Astrocyte (in vitro differentiated cells and primary cell): ENCODE measurements around the gene CLDN3. TPM values are rescaled to one million over a fixed set of nuclear protein-coding genes. Genes with fewer than 3 reads are reported as not detected.

Source experiments
- DNase-seq: peaks from one replicate; pipeline ENCODE4 v3.0.0-alpha.2; 2010; ENCODE audit warnings: low read depth
- FAIRE-seq: peaks from 2 replicates; lab custom pipeline; 2011; peaks lifted over from hg19 to GRCh38; lab: Jason Lieb, UNC
- H2AFZ ChIP-seq: 2 replicates; pipeline ENCODE4 v1.6.0; 2012; ENCODE audit warnings: low read depth, low read length, inconsistent platforms
- H3K27ac ChIP-seq: 2 replicates; pipeline ENCODE4 v1.5.1; 2011; ENCODE audit warnings: low read depth, low read length, inconsistent platforms
- H3K27me3 ChIP-seq: 2 replicates; pipeline ENCODE4 v1.6.0; 2011; ENCODE audit warnings: low read length, inconsistent platforms; ENCODE audit not compliant: insufficient read depth
- H3K36me3 ChIP-seq: 2 replicates; pipeline ENCODE4 v1.5.1; 2011; ENCODE audit warnings: low read length, inconsistent platforms; ENCODE audit not compliant: insufficient read depth
- H3K4me1 ChIP-seq: 2 replicates; pipeline ENCODE4 v1.5.1; 2011; ENCODE audit warnings: low read length, inconsistent platforms; ENCODE audit not compliant: insufficient read depth
- H3K4me2 ChIP-seq: 2 replicates; pipeline ENCODE4 v1.6.0; 2012; ENCODE audit warnings: low read length, inconsistent platforms
- H3K4me3 ChIP-seq: 2 replicates; pipeline ENCODE4 v1.5.1; 2011; ENCODE audit warnings: low read depth, mild to moderate bottlenecking, low read length, inconsistent platforms; ENCODE audit not compliant: insufficient read depth
- H3K79me2 ChIP-seq: 2 replicates; pipeline ENCODE4 v1.6.0; 2012; ENCODE audit warnings: mild to moderate bottlenecking, low read length, inconsistent platforms; ENCODE audit not compliant: insufficient read depth
- H3K9ac ChIP-seq: 2 replicates; pipeline ENCODE4 v1.6.0; 2012; ENCODE audit warnings: mild to moderate bottlenecking, low read length, inconsistent platforms
- H3K9me3 ChIP-seq: 2 replicates; pipeline ENCODE4 v1.5.1; 2012; ENCODE audit warnings: low read depth, mild to moderate bottlenecking, low read length, inconsistent platforms; ENCODE audit not compliant: insufficient read depth
- H4K20me1 ChIP-seq: 2 replicates; pipeline ENCODE4 v1.6.0; 2012; ENCODE audit warnings: low read length, inconsistent platforms; ENCODE audit not compliant: insufficient read depth
- H3K27ac Mint-ChIP-seq: one replicate; pipeline ENCODE4 v1.8.0; 2021; ENCODE audit warnings: mild to moderate bottlenecking, mixed read lengths; ENCODE audit not compliant: unreplicated experiment
- H3K27me3 Mint-ChIP-seq: one replicate; pipeline ENCODE4 v1.8.0; 2021; ENCODE audit warnings: low read depth, mixed read lengths; ENCODE audit not compliant: unreplicated experiment
- H3K36me3 Mint-ChIP-seq: one replicate; pipeline ENCODE4 v1.8.0; 2021; ENCODE audit warnings: low read depth, mixed read lengths; ENCODE audit not compliant: unreplicated experiment
- H3K4me1 Mint-ChIP-seq: one replicate; pipeline ENCODE4 v1.8.0; 2021; ENCODE audit warnings: low read depth, mixed read lengths; ENCODE audit not compliant: unreplicated experiment
- H3K4me3 Mint-ChIP-seq: one replicate; pipeline ENCODE4 v1.8.0; 2021; ENCODE audit warnings: mild to moderate bottlenecking, moderate library complexity, mixed read lengths; ENCODE audit not compliant: unreplicated experiment
- H3K9me3 Mint-ChIP-seq: one replicate; pipeline ENCODE4 v1.8.0; 2021; ENCODE audit warnings: mild to moderate bottlenecking, mixed read lengths; ENCODE audit not compliant: unreplicated experiment
- EZH2 ChIP-seq: IDR thresholded peaks from 2 replicates; pipeline ENCODE4 v1.6.1; 2012; ENCODE audit warnings: mild to moderate bottlenecking, low read length, inconsistent platforms; ENCODE audit not compliant: insufficient read depth
- total RNA-seq: library from RNA; stranded (reverse); gene quantifications from 2 replicates; pipeline ENCODE4 v1.2.1, GENCODE V29; 2021
- TF ChIP-seq, protein P1 (sequence below): IDR thresholded peaks from 2 replicates; pipeline ENCODE4 v1.5.1; 2011; ENCODE audit warnings: low read depth, mild to moderate bottlenecking, inconsistent platforms, low read length, moderate library complexity; ENCODE audit not compliant: insufficient read depth

Gene CLDN3
- total RNA-seq, 1 donor from 2014 or later = 0.68 TPM

- H3K36me3 Mint-ChIP-seq = no peaks in the 10 kb centered on the region
These were observed 11.4 kb downstream of the CLDN3 start for GRCh38 chr7:73758581-73759138.

GRCh38 chr7:73749931-73750776 is 19.9 kb downstream of the CLDN3 start:
- no peaks in the 10 kb centered on the region for H3K79me2 ChIP-seq
- no peak overlapping the region for H3K9ac ChIP-seq
- H3K9me3 Mint-ChIP-seq = peaks cover 8% of the 10 kb centered on the region
- H3K4me2 ChIP-seq = no peak overlapping the region
- H2AFZ ChIP-seq = no peak overlapping the region
- H3K36me3 Mint-ChIP-seq = peaks cover 4% of the 10 kb centered on the region
- H3K4me1 ChIP-seq = no peaks in the 10 kb centered on the region
- no peak for FAIRE-seq
- H3K9me3 ChIP-seq = no peaks in the 10 kb centered on the region
- TF ChIP-seq EZH2 = no peak
- TF ChIP-seq, protein P1, sequence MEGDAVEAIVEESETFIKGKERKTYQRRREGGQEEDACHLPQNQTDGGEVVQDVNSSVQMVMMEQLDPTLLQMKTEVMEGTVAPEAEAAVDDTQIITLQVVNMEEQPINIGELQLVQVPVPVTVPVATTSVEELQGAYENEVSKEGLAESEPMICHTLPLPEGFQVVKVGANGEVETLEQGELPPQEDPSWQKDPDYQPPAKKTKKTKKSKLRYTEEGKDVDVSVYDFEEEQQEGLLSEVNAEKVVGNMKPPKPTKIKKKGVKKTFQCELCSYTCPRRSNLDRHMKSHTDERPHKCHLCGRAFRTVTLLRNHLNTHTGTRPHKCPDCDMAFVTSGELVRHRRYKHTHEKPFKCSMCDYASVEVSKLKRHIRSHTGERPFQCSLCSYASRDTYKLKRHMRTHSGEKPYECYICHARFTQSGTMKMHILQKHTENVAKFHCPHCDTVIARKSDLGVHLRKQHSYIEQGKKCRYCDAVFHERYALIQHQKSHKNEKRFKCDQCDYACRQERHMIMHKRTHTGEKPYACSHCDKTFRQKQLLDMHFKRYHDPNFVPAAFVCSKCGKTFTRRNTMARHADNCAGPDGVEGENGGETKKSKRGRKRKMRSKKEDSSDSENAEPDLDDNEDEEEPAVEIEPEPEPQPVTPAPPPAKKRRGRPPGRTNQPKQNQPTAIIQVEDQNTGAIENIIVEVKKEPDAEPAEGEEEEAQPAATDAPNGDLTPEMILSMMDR = no peak
- peaks cover 3% of the 10 kb centered on the region for H3K27me3 Mint-ChIP-seq
- H3K4me3 ChIP-seq = no peak overlapping the region
- H3K27ac Mint-ChIP-seq = no peak overlapping the region
- H4K20me1 ChIP-seq = no peaks in the 10 kb centered on the region
- DNase-seq = no peak
- no peaks in the 10 kb centered on the region for H3K36me3 ChIP-seq
- H3K4me1 Mint-ChIP-seq = no peaks in the 10 kb centered on the region
- H3K4me3 Mint-ChIP-seq = no peak overlapping the region
- H3K27ac ChIP-seq = no peak overlapping the region
- H3K27me3 ChIP-seq = no peaks in the 10 kb centered on the region

More at GRCh38 chr7:73758581-73759138, 11.4 kb downstream of the CLDN3 start:
- H3K4me1 Mint-ChIP-seq = no peaks in the 10 kb centered on the region
- H3K36me3 ChIP-seq = no peaks in the 10 kb centered on the region
- H2AFZ ChIP-seq = no peak overlapping the region
- TF ChIP-seq, protein P1 = no peak
- no peak for TF ChIP-seq EZH2
- DNase-seq (no peak), FAIRE-seq (no peak)
- no peaks in the 10 kb centered on the region for H3K27me3 ChIP-seq
- H3K4me2 ChIP-seq = no peak overlapping the region
- H3K4me3 ChIP-seq = no peak overlapping the region
- no peak overlapping the region for H3K27ac ChIP-seq
- no peaks in the 10 kb centered on the region for H3K79me2 ChIP-seq
- no peak overlapping the region for H3K9ac ChIP-seq
- no peaks in the 10 kb centered on the region for H3K9me3 ChIP-seq
- H3K27me3 Mint-ChIP-seq = peaks cover 10% of the 10 kb centered on the region
- no peaks in the 10 kb centered on the region for H4K20me1 ChIP-seq
- no peaks in the 10 kb centered on the region for H3K4me1 ChIP-seq
- no peak overlapping the region for H3K4me3 Mint-ChIP-seq
- peaks cover 3% of the 10 kb centered on the region for H3K9me3 Mint-ChIP-seq
- H3K27ac Mint-ChIP-seq = no peak overlapping the region
